Measurements from ENCODE around the gene S100A4. TPM values are rescaled to one million over a fixed set of nuclear protein-coding genes. Genes with fewer than 3 reads are reported as not detected.

The S100A4 gene
- total RNA-seq, 1 experiment from 2014 or later = 384 TPM

DNA sequence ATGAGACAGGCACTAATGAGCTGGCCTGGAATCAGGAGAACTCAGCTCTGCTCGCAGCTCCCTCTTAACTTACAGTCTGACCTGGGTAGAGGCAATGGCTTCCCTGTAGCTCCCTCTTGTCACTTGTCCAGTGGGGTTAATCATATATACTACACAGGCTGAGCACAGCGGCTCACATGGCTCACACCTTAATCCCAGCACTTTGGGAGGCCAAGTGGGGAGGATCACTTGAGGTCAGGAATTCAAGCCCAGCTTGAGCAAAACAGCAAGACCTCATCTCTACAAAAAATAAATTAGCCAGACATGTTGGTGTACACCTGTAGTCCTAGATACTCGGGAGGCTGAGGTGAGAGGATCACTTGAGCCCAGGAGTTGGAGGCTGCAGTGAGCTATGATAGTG is 14.0 kb downstream of the S100A4 start:
- TF ChIP-seq ZFX (IDR thresholded peaks at IDR 0.05) (no peak), SRF (IDR thresholded peaks at IDR 0.05; ENCODE audit: low read depth) (no peak), TCF7L2 (IDR thresholded peaks at IDR 0.05; ENCODE audit: borderline replicate concordance, extremely low read depth, insufficient read depth, insufficient read length) (no peak)
- TF ChIP-seq, protein P1, sequence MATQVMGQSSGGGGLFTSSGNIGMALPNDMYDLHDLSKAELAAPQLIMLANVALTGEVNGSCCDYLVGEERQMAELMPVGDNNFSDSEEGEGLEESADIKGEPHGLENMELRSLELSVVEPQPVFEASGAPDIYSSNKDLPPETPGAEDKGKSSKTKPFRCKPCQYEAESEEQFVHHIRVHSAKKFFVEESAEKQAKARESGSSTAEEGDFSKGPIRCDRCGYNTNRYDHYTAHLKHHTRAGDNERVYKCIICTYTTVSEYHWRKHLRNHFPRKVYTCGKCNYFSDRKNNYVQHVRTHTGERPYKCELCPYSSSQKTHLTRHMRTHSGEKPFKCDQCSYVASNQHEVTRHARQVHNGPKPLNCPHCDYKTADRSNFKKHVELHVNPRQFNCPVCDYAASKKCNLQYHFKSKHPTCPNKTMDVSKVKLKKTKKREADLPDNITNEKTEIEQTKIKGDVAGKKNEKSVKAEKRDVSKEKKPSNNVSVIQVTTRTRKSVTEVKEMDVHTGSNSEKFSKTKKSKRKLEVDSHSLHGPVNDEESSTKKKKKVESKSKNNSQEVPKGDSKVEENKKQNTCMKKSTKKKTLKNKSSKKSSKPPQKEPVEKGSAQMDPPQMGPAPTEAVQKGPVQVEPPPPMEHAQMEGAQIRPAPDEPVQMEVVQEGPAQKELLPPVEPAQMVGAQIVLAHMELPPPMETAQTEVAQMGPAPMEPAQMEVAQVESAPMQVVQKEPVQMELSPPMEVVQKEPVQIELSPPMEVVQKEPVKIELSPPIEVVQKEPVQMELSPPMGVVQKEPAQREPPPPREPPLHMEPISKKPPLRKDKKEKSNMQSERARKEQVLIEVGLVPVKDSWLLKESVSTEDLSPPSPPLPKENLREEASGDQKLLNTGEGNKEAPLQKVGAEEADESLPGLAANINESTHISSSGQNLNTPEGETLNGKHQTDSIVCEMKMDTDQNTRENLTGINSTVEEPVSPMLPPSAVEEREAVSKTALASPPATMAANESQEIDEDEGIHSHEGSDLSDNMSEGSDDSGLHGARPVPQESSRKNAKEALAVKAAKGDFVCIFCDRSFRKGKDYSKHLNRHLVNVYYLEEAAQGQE (IDR thresholded peaks at IDR 0.05; ENCODE audit: low read depth) = no peak
- TF ChIP-seq, protein P2, sequence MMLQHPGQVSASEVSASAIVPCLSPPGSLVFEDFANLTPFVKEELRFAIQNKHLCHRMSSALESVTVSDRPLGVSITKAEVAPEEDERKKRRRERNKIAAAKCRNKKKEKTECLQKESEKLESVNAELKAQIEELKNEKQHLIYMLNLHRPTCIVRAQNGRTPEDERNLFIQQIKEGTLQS (IDR thresholded peaks at IDR 0.05) = no peak
- TF ChIP-seq, protein P3, sequence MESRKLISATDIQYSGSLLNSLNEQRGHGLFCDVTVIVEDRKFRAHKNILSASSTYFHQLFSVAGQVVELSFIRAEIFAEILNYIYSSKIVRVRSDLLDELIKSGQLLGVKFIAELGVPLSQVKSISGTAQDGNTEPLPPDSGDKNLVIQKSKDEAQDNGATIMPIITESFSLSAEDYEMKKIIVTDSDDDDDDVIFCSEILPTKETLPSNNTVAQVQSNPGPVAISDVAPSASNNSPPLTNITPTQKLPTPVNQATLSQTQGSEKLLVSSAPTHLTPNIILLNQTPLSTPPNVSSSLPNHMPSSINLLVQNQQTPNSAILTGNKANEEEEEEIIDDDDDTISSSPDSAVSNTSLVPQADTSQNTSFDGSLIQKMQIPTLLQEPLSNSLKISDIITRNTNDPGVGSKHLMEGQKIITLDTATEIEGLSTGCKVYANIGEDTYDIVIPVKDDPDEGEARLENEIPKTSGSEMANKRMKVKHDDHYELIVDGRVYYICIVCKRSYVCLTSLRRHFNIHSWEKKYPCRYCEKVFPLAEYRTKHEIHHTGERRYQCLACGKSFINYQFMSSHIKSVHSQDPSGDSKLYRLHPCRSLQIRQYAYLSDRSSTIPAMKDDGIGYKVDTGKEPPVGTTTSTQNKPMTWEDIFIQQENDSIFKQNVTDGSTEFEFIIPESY (IDR thresholded peaks at IDR 0.05; ENCODE audit: extremely low read depth, insufficient replicate concordance, low read length) = no peak
- no peak overlapping the region for H3K4me2 ChIP-seq (ENCODE audit: low read length)
- POLR2A ChIA-PET = interaction anchor here (1.2 to 7.4 kb wide), 9 partner anchors 10 to 459 kb away, joined by 5 to 114 read pairs (median 61); partner anchors contain the start of genes RPS27, S100A14, S100A16 and S100A2
- no peaks in the 10 kb centered on the region for H3K9me3 ChIP-seq (ENCODE audit: control insufficient read depth in 1 of 2, insufficient read depth in 1 of 2, low read depth in 1 of 2, low read length in 2 of 2)
- H3K79me2 ChIP-seq (ENCODE audit: insufficient read depth, low read length) = peaks cover 18% of the 10 kb centered on the region
- peaks cover 35 to 58% of the 10 kb centered on the region in 2 experiments for H3K4me1 ChIP-seq (ENCODE audit: control insufficient read depth in 1 of 2, insufficient read depth in 2 of 2, low read length in 2 of 2)
- RAD21 ChIA-PET (ENCODE audit: low non-redundant PET in 1 of 2, low total read pairs in 2 of 2, uncharacterized antibody in 2 of 2, unreplicated experiment in 2 of 2) = interaction anchor here (1.3 to 2.7 kb wide), 3 partner anchors 13 to 37 kb away, joined by 3 to 11 read pairs (median 5); no protein-coding TSS in a partner anchor
- H3K27ac ChIP-seq (ENCODE audit: low read depth, low read length) = no peak overlapping the region; the same call in 1 of the 2 replicates
- CTCF ChIA-PET = interaction anchor here (0.9 to 3.2 kb wide), 8 partner anchors 9 to 40 kb away, joined by 4 to 35 read pairs (median 6); partner anchors contain the start of gene S100A5
- DNase-seq (ENCODE audit: low read depth, low spot score) (no peak), ATAC-seq (no peak)
- no peak overlapping the region for H3K4me3 ChIP-seq (replicated peaks in 1 of 2; ENCODE audit: low read depth in 1 of 2, low read length in 2 of 2)
- peaks cover 0 to 5% of the 10 kb centered on the region in 2 experiments; a peak in 1 of 4 replicates for H3K36me3 ChIP-seq (ENCODE audit: control insufficient read depth in 1 of 2, insufficient read depth in 2 of 2, low read length in 2 of 2)
- intact Hi-C loops (cut with micrococcal nuclease) = loop anchor here (2.0 to 5.0 kb wide), 3 partner anchors 19 to 456 kb away; partner anchors contain the start of genes RAB13 and S100A16
- H4K20me1 ChIP-seq (ENCODE audit: insufficient read depth) = no peaks in the 10 kb centered on the region
- no peak overlapping the region for H2AFZ ChIP-seq (ENCODE audit: low read depth, low read length, poor library complexity, severe bottlenecking)
- no peak overlapping the region for H3K9ac ChIP-seq (ENCODE audit: low read length)
- no peaks in the 10 kb centered on the region for H3K27me3 ChIP-seq (ENCODE audit: insufficient read depth, low read length)
- BruUV-seq (replicated peaks) = no TSS peak
- no peaks in the 10 kb centered on the region for H3K9me2 ChIP-seq (ENCODE audit: insufficient read depth)
